ENCODE data around the gene RAP1GAP. TPM values are rescaled to one million over a fixed set of nuclear protein-coding genes. Genes with fewer than 3 reads are reported as not detected.
A peak's percentile ranks its signal among the peaks of the same experiment; 100 is the strongest.

The RAP1GAP gene
- polyA plus RNA-seq, 4 donors = 18.4 to 24.3 (median 23.1) TPM

DNA sequence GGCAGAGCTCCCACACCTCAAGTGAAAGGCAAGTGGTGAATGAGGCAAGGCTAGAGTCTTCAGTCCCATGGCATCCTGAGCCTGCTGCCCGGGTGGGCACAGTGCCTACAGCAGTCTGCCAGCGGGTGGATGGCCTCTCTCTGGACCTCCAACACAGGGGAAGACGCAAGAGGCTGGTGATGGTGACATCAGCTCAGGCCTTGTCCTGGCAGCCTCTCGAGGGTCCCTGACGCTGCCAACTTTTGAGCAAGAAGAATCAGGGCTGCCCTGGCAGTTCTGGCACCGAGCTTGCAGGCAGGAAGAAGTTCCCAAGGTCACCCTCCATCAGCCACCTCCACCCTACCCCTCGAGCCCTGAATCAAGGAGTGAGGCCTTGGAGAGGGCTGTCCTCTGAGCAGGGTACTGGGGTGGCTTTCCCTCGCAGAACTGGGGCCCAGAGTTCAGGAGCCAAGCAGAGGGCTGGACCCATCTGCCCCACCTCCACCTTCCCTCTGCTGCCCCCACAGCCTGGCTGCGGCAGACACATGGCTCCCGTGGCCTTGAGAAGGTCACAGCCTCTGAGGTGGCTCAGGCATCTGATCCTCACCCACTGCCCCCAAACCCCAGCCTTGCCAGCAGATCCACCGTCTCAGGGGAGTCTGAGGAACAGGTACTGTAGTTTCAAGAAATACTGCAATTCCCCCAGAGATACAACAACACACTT, 5.8 kb downstream of the RAP1GAP start:
- DNase-seq (ENCODE audit: low read depth in 4 of 4, low spot score in 2 of 4) = no peak

- DNase-seq (ENCODE audit: low read depth in 4 of 4, low spot score in 2 of 4) = no peak
These were observed 6.5 kb downstream of the RAP1GAP start for GRCh38 chr1:21662426-21663247.

GRCh38 chr1:21661886-21662285, 7.3 kb downstream of the RAP1GAP start:
- DNase-seq (ENCODE audit: low read depth in 4 of 4, low spot score in 2 of 4) = no peak

DNA sequence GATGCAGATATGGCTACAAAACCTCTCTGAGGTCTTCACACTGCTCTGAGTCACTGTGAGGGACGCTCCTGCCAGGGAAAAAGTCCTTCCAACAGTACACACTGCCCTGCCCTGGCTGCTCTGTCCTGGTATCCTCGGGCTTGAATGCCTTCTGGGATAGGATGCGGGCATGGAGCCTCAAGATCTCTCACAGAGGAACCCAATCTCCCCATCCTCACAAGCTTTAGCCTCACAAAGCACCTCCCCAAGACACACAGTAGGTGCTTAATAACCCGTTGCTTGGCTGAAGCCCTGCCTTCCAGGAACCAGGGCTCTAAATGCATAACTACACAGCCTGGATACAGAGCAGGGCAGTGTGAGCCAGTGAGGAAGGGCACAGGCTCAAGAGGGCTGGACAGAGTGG, 9.2 kb downstream of the RAP1GAP start:
- no peak for DNase-seq (ENCODE audit: low read depth in 4 of 4, low spot score in 2 of 4)

DNA sequence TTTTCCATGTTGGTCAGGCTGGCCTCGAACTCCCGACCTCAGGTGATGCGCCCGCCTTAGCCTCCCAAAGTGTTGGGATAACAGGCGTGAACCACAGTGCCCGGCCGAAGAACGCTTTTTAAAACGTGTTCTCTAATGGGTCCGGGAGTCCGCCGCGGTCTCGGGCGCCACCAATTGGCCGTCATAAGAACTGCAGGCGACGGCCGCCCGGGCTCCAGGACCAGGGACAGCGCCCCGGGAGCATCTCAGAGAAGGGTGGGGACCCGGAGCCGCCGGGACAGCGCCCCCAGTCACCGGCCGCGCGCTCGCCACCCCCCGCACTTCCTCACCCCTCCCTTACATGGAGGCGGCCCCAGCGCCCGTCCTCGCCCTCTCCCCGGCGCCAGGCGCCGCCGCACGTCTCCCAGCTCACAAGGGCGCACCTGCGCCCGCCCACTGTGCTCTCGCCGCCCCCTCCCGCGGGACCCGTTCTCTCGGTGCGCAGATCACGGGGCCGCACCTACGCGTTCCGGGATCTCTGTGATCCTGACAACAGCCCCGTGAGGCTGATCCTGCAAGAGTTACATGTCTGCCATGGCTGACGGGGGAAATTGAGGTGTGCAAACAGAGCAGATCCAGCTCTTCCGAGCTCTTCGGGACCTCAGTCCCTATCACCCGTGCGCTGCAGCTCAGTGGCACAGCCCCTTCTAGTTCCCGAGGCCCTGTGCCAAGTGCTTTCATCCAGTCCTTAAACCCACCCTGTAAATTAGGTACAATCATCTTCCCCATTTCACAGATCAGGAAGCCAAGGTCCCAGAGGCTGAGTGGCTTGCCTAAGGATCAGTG, 9.8 kb downstream of the RAP1GAP start:
- DNase-seq (ENCODE audit: low read depth in 4 of 4, low spot score in 2 of 4) = peak in 1 of 4 donors; percentile 58

GRCh38 chr1:21657456-21658190, 11.5 kb downstream of the RAP1GAP start:
- no peak for DNase-seq (ENCODE audit: low read depth in 4 of 4, low spot score in 2 of 4)

DNA sequence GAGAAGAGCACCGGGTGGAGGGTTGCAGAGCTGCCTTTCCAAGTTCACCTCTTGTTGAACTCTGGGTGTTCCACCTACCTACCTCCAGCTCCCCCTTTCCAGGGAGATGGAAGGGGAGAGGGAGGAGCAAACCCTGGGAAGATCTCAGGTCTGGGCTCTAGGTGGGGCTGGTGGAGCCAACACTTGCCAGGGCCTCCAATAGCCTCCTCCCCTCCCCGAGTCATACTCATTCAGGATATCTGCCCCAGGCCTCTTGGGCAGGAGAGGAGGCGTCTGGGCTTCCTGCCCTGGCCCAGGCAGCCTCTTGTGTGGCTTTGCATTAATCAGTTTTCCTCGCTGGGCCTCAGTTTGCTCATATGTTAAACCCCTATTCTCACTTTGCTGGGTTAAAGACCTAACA, 13.4 kb downstream of the RAP1GAP start:
- DNase-seq (ENCODE audit: low read depth in 4 of 4, low spot score in 2 of 4) = no peak

DNA sequence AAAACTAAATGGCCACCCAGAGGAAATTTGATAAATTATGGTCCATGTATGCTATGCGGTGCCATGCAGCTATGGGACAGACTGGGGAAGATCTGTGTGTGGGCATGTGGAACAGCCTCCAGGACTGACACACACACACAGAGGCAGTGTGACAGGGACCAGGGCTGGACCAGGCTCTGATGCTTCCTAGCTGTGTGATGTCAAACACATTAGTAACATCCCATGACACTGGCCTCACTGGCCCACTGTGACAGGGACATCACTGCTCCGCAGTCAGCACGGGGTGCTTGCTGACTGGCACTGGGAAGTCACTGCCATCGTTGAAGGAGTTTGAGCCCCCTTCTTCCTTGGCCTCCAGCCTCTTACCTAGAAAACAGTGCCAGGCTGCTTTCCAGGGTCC, 13.9 kb downstream of the RAP1GAP start:
- no peak for DNase-seq (ENCODE audit: low read depth in 4 of 4, low spot score in 2 of 4)

- DNase-seq (ENCODE audit: low read depth in 4 of 4, low spot score in 2 of 4) = no peak
These were observed 14.9 kb downstream of the RAP1GAP start for GRCh38 chr1:21654209-21654608.

DNA sequence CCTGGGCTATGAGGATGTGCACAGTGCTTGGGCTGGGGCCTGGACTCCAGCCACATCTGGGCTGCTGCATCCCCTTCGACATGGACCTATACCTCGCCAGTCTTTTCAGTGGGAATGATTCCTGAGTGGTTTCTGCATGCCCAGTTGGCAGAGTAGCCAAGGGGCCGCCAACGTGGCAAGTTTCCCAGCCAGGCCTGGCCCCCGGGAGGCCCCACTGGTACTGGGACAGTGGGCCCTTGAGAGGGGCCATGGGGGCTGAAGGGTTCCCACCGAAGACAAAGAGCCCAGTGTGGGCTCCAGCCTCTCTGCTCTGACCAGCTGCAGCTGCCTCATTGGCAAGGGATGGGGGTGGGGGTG, 15.4 kb downstream of the RAP1GAP start:
- no peak for DNase-seq (ENCODE audit: low read depth in 4 of 4, low spot score in 2 of 4)

- no peak for DNase-seq (ENCODE audit: low read depth in 4 of 4, low spot score in 2 of 4)
These were observed 16.0 kb downstream of the RAP1GAP start for GRCh38 chr1:21652937-21653743.

DNA sequence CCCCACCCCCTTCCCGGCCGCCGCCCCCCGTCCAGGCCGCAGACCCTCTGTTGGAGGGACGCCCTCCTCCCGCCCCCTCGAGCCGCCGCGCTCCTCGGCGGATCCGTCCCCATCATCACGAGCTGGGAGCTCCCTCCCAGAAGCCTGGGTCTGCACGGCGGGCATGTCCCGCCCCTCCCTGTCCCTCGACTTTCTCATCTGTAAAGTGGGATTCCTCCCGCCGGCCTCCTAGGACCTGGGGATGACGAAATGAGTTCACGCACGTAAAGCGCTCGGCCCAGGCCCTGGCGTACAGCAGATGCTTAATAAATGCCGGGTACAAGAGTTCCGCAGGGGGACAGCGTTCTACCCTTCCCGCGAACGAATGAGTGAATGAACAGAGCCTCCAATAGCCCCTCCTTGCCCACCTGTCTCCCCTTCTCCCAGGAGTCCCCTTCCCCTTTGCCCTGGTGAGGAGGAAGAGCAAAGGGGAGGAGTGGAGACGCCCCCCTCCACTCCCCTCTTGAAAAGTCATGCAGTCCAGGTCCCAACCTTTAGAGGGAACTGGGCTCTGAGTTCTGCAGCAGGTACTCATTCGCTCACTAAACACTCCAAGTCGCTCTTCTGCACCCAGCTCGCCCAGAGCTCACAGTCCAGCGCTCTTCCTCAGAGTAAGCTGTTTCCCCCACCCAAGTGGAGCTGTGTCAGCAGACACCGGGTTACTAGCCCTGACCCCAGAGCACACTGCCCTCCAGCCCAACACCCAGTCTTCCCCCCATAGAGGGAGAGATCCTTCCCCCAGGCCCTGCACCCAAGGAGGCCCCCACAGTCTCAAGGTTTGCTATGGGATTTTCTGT, 16.8 kb downstream of the RAP1GAP start:
- DNase-seq (ENCODE audit: low read depth in 4 of 4, low spot score in 2 of 4) = no peak

GRCh38 chr1:21651214-21652042, 17.7 kb downstream of the RAP1GAP start:
- DNase-seq (ENCODE audit: low read depth in 4 of 4, low spot score in 2 of 4) = no peak

DNA sequence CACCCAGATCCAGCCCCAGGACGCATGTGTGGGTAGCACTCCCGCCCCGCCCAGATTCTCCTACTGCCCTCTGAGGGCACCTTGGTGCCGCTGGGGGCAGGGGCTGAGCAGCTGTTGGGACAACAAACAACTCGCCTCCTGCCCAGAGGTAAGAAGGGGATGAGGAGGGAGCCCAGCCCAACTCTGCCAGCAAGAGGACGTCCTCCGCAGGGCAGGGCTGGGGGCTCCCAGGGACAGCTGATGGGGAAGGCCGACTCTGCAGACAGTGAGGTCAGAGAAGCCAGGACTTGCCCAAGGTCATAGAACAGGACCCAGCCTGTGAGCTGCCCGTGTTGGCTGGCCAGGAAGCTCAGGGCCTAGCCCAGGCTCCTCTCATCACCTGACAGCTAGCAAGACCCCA, 18.8 kb downstream of the RAP1GAP start:
- DNase-seq (ENCODE audit: low read depth in 4 of 4, low spot score in 2 of 4) = no peak

DNA sequence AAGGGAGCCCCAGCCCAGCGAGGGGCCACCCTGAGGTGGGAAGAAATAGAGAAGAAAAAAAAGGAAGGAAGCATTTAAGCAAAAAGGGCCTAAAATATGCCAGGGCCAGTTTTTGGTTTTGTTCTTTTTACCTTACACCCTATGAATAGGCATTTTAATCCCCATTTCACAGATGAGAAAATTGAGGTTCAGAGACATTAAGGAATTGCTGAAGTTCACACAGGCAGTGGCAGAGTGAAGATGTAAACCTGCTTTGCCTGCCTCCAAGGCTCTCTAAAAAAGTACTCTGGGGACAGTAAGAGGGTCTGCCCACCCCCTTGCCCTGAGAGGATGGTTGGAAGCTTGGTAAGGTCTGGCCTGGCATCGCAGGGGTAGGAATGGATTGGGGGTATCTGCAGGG, 19.8 kb downstream of the RAP1GAP start:
- no peak for DNase-seq (ENCODE audit: low read depth in 4 of 4, low spot score in 2 of 4)

GRCh38 chr1:21648791-21649190, 20.4 kb downstream of the RAP1GAP start:
- DNase-seq (ENCODE audit: low read depth in 4 of 4, low spot score in 2 of 4) = no peak

DNA sequence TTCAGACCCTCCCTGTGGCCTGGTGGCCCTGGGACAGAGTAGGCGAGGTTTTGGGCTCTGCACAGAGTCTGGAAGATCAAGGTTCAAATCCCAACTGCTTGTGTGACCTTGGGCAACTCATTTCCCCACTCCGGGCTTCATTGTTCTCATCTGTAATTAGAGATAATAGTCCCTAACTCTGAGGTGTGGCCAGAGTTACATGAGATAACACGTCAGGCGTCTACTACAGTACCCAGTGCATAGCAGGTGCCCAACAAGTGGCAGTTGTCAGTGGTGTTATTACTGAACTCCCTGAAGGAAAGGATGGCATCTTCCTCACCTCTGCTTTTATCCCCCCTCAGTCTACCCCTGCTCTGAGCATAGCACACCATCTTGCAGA, 20.8 kb downstream of the RAP1GAP start:
- DNase-seq (ENCODE audit: low read depth in 4 of 4, low spot score in 2 of 4) = no peak

All from left renal cortex interstitium (tissue), 4 donors.